GM19328 (cell line): ENCODE results near the gene C1QTNF2.
"Not testable (repeated sequence)": the region's sequence is repeated elsewhere in the genome, so short reads cannot be mapped to it uniquely, and the experiment has no call there.

Source experiments
- ATAC-seq: cut with Tn5 transposase; IDR thresholded peaks from one replicate; pipeline ENCODE4 v1.9.1; 2021; ENCODE audit warnings: mild to moderate bottlenecking, moderate library complexity; ENCODE audit not compliant: unreplicated experiment

C1QTNF2 gene

GRCh38 chr5:160348080-160348479 lies 22.3 kb downstream of the C1QTNF2 start:
- ATAC-seq = no peak

GRCh38 chr5:160347448-160347847 lies 23.0 kb downstream of the C1QTNF2 start:
- no peak for ATAC-seq

- no peak for ATAC-seq
Measured at GRCh38 chr5:160342413-160342941, 27.9 kb downstream of the C1QTNF2 start.

- ATAC-seq = no peak
Measured at GRCh38 chr5:160341309-160341870, 29.0 kb downstream of the C1QTNF2 start.

- ATAC-seq = not testable (repeated sequence)
Measured at GRCh38 chr5:160340513-160340912, 29.9 kb downstream of the C1QTNF2 start.

- no peak for ATAC-seq
Measured at GRCh38 chr5:160339406-160340130, 30.9 kb downstream of the C1QTNF2 start.

GRCh38 chr5:160334716-160335115 lies 35.7 kb downstream of the C1QTNF2 start:
- ATAC-seq = not testable (repeated sequence)

- no peak for ATAC-seq
Measured at GRCh38 chr5:160333721-160334120, 36.7 kb downstream of the C1QTNF2 start.

- ATAC-seq = no peak
Measured at GRCh38 chr5:160330212-160330611, 40.2 kb downstream of the C1QTNF2 start.

GRCh38 chr5:160327818-160328217 lies 42.6 kb downstream of the C1QTNF2 start:
- no peak for ATAC-seq

- no peak for ATAC-seq
Measured at GRCh38 chr5:160326981-160327380, 43.4 kb downstream of the C1QTNF2 start.

GRCh38 chr5:160325716-160326115 lies 44.7 kb downstream of the C1QTNF2 start:
- no peak for ATAC-seq

- no peak for ATAC-seq
Measured at GRCh38 chr5:160324886-160325285, 45.5 kb downstream of the C1QTNF2 start.

- ATAC-seq = no peak
Measured at GRCh38 chr5:160318409-160318808, 52.0 kb downstream of the C1QTNF2 start.

GRCh38 chr5:160317434-160317833 lies 53.0 kb downstream of the C1QTNF2 start:
- no peak for ATAC-seq

- no peak for ATAC-seq
Measured at GRCh38 chr5:160315968-160316367, 54.5 kb downstream of the C1QTNF2 start.

- ATAC-seq = no peak
Measured at GRCh38 chr5:160312960-160313727, 57.3 kb downstream of the C1QTNF2 start.

- ATAC-seq = no peak
Measured at GRCh38 chr5:160312134-160312959, 58.1 kb downstream of the C1QTNF2 start, which contains the start of gene CCNJL. Gene CCNJL, minus strand, starts transcription at chr5:160312564. Its CDS starts 641 bp downstream, at chr5:160311923.

GRCh38 chr5:160311491-160312133 lies 58.8 kb downstream of the C1QTNF2 start:
- ATAC-seq = no peak
